K562 (cell line): ENCODE results near the gene VPS13D. TPM values are rescaled to one million over a fixed set of nuclear protein-coding genes. Genes with fewer than 3 reads are reported as not detected.

ENCODE experiments used
- ATF7 ChIP-seq: fragments of 450-650 bp; IDR thresholded peaks from 2 replicates; pipeline ENCODE4 v1.7.1; 2014; ENCODE audit warnings: mild to moderate bottlenecking, moderate library complexity
- BRF1 ChIP-seq: IDR thresholded peaks from 3 replicates; pipeline ENCODE4 v1.6.1; 2011; ENCODE audit warnings: borderline replicate concordance, mild to moderate bottlenecking; ENCODE audit not compliant: insufficient read length; ENCODE audit errors: extremely low read depth
- C11orf30 ChIP-seq: fragments of 450-650 bp; IDR thresholded peaks from 2 replicates; pipeline ENCODE4 v1.6.1; 2016; ENCODE audit warnings: low read depth, mild to moderate bottlenecking
- COPS2 ChIP-seq: fragments of 450-650 bp; conservative IDR thresholded peaks from 2 replicates; pipeline ENCODE4 v1.6.1; 2016; ENCODE audit warnings: mild to moderate bottlenecking, moderate library complexity
- CREBBP ChIP-seq: IDR thresholded peaks from one replicate; pipeline ENCODE4 v1.6.1; 2012; ENCODE audit warnings: low read depth, mild to moderate bottlenecking, control low read depth, inconsistent platforms, low read length
- CXXC5 ChIP-seq: fragments of 250-450 bp; sonication (Bioruptor Pico); IDR thresholded peaks from 2 replicates; pipeline ENCODE4 v1.8.0; 2022; ENCODE audit warnings: inconsistent platforms, mild to moderate bottlenecking, moderate library complexity
- EGR1 ChIP-seq: fragments of 450-650 bp; conservative IDR thresholded peaks from 2 replicates; pipeline ENCODE4 v1.6.1; 2017; ENCODE audit warnings: mild to moderate bottlenecking
- FOS ChIP-seq: IDR thresholded peaks from 3 replicates; pipeline ENCODE4 v1.6.1; 2011; ENCODE audit not compliant: insufficient read length; ENCODE audit errors: extremely low read depth
- GATA2 ChIP-seq: sonication (generic); formaldehyde crosslinking; IDR thresholded peaks from 2 replicates; pipeline ENCODE4 v1.4.0; 2020; ENCODE audit warnings: mild to moderate bottlenecking, missing genetic modification reagents
- GTF2E2 ChIP-seq: fragments of 200-800 bp; sonication (Bioruptor generic); IDR thresholded peaks from 2 replicates; pipeline ENCODE4 v1.6.1; 2016; ENCODE audit warnings: missing genetic modification characterization, missing compliant biosample characterization
- HMG20A ChIP-seq: fragments of 450-650 bp; formaldehyde crosslinking; conservative IDR thresholded peaks from 2 replicates; pipeline ENCODE4 v1.4.0; 2020; ENCODE audit warnings: mild to moderate bottlenecking, mixed read lengths
- NFE2 ChIP-seq: IDR thresholded peaks from 2 replicates; pipeline ENCODE4 v1.6.1; 2014; ENCODE audit warnings: antibody characterized with exemption, low read depth
- PHF8 ChIP-seq: fragments of 200-600 bp; sonication (generic); IDR thresholded peaks from 2 replicates; pipeline ENCODE4 v1.6.1; 2012; ENCODE audit warnings: mixed run types, mild to moderate bottlenecking, inconsistent platforms, low read length, moderate library complexity, borderline replicate concordance
- POLR3A ChIP-seq: IDR thresholded peaks from 2 replicates; pipeline ENCODE4 v1.6.1; 2011; ENCODE audit warnings: borderline replicate concordance, mild to moderate bottlenecking, moderate library complexity; ENCODE audit not compliant: insufficient read length, insufficient read depth; ENCODE audit errors: extremely low read depth
- PTTG1 ChIP-seq: fragments of 450-650 bp; IDR thresholded peaks from 2 replicates; pipeline ENCODE4 v1.6.1; 2016; ENCODE audit warnings: low read depth, mild to moderate bottlenecking, missing genetic modification characterization, missing compliant biosample characterization
- SREBF1 ChIP-seq: fragments of 150-350 bp; IDR thresholded peaks from 2 replicates; pipeline ENCODE4 v1.6.1; 2014; ENCODE audit warnings: antibody characterized with exemption, low read depth, low read length, borderline replicate concordance
- ZBTB17 ChIP-seq: fragments of 450-650 bp; formaldehyde crosslinking; IDR thresholded peaks from 2 replicates; pipeline ENCODE4 v1.4.0; 2020; ENCODE audit warnings: mild to moderate bottlenecking
- ZC3H8 ChIP-seq: fragments of 450-650 bp; IDR thresholded peaks from 2 replicates; pipeline ENCODE4 v1.6.1; 2017
- ZNF561 ChIP-seq: fragments of 450-650 bp; formaldehyde crosslinking; conservative IDR thresholded peaks from 2 replicates; pipeline ENCODE4 v1.4.0; 2020; ENCODE audit warnings: mild to moderate bottlenecking, moderate library complexity
- ZNF79 ChIP-seq: fragments of 250-450 bp; sonication (Bioruptor Pico); IDR thresholded peaks from 2 replicates; pipeline ENCODE4 v1.4.0; 2020; ENCODE audit warnings: low read depth, mild to moderate bottlenecking, moderate library complexity
- ZZZ3 ChIP-seq: fragments of 450-650 bp; IDR thresholded peaks from 2 replicates; pipeline ENCODE4 v1.6.1; 2016; ENCODE audit warnings: antibody characterized with exemption, mild to moderate bottlenecking, moderate library complexity
- polyA plus RNA-seq, 8 experiments: library from polyadenylated mRNA; depleted of rRNA in 4 of 8; stranded (reverse) in 5 of 8; unstranded in 3 of 8; fragments of >200 nt; fragmentation: Nextera tagmentation in 2 of 8; fragmentation: Illumina TruSeq in 1 of 8; extraction: Ambion mirVana in 2 of 8; extraction: Trizol in 1 of 8; gene quantifications; 2 replicates each; pipeline versions ENCODE4 v1.2.1 to v1.2.3, GENCODE V29; 2011 to 2014; ENCODE audit warnings: inconsistent platforms in 1 of 8, missing spikeins in 1 of 8
- total RNA-seq, 7 experiments: library from RNA; depleted of rRNA in 6 of 7; stranded (reverse); fragments of >200 nt in 6 of 7; fragmentation: Illumina TruSeq in 2 of 7; extraction: Trizol in 2 of 7; gene quantifications; 2 replicates each; pipeline versions ENCODE4 v1.2.1 to v1.2.3, GENCODE V29; 2011 to 2021; ENCODE audit warnings: low replicate concordance in 1 of 7
- TF ChIP-seq, protein P1 (sequence below): fragments of 450-650 bp; formaldehyde crosslinking; IDR thresholded peaks from 2 replicates; pipeline ENCODE4 v1.4.0; 2020; ENCODE audit warnings: mild to moderate bottlenecking, mixed read lengths
- TF ChIP-seq, protein P2 (sequence below): fragments of 250-450 bp; sonication (Bioruptor Pico); IDR thresholded peaks from 2 replicates; pipeline ENCODE4 v1.8.0; 2022; ENCODE audit warnings: moderate library complexity, mild to moderate bottlenecking, inconsistent platforms
- TF ChIP-seq, protein P3 (sequence below): fragments of 450-650 bp; IDR thresholded peaks from 2 replicates; pipeline ENCODE4 v1.6.1; 2016; ENCODE audit warnings: borderline replicate concordance
- TF ChIP-seq, protein P4 (sequence below): sonication (generic); formaldehyde crosslinking; IDR thresholded peaks from 2 replicates; pipeline ENCODE4 v1.8.0; 2022; ENCODE audit warnings: mild to moderate bottlenecking, missing genetic modification reagents

The VPS13D gene
- total and polyA plus RNA-seq, 9 of the 15 experiments (the other 6 are each of a cell fraction or from before 2014, with no cell fraction given), result 6.1 to 51.5 (median 38.5) TPM

DNA sequence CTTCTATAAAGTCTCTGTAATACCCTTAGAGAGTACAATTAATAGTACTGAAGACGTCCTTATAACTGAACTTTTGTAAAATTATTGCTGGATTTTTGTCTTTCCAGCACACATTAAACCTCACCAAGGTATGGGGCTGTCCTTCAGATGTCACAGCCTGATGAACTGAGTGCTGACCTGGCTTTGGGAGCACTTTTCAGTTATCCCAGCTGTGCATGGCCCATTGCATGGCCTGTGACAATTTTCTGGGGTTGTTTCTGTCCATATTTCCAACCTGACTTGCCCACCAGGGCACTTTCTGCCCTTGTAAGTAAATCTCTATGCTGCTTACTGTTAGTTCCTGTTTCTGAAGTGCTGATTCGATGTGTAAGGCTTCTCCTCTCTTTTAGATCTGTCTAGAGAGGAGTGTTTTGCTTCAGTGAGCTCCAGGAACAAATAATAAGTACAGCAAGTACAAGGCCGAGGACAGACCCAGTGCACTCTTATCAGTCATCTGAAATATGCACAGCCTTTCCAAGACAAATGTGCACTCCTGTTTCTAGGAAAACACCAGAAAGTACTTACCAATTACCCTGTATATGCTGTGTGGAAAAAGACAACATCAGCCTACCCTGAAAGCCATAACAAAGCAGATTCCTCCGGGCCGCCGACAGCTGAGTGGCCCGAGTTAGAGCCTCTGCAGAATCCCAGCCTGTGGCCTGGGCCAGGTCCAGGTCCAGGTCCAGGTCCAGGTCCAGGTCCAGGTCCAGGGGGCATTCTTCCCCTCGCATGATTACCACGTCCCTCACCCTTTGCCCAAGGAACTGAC lies 266.5 kb downstream of the VPS13D start (continued):
- TF ChIP-seq PHF8 (no peak), SREBF1 (no peak), NFE2 (no peak; the same call in 1 of the 2 replicates), CREBBP (no peak), GTF2E2 (tag) (peak; percentile 59; the same call in 1 of the 2 replicates), ZNF561 (CRISPR knock-in tag) (no peak), FOS (no peak), POLR3A (no peak), BRF1 (no peak), ZBTB17 (no peak), GATA2 (CRISPR knock-in tag) (peak; percentile 65), ZZZ3 (0 out of 2 replicates have a peak, but pooled peaks have one; percentile 26), COPS2 (no peak), C11orf30 (peak; percentile 32; the same call in 1 of the 2 replicates), HMG20A (no peak), ATF7 (no peak), PTTG1 (no peak), EGR1 (no peak), ZNF79 (no peak), CXXC5 (no peak), ZC3H8 (no peak)
- TF ChIP-seq, protein P1, sequence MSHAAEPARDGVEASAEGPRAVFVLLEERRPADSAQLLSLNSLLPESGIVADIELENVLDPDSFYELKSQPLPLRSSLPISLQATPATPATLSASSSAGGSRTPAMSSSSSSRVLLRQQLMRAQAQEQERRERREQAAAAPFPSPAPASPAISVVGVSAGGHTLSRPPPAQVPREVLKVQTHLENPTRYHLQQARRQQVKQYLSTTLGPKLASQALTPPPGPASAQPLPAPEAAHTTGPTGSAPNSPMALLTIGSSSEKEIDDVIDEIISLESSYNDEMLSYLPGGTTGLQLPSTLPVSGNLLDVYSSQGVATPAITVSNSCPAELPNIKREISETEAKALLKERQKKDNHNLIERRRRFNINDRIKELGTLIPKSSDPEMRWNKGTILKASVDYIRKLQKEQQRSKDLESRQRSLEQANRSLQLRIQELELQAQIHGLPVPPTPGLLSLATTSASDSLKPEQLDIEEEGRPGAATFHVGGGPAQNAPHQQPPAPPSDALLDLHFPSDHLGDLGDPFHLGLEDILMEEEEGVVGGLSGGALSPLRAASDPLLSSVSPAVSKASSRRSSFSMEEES, result no peak
- TF ChIP-seq, protein P2, sequence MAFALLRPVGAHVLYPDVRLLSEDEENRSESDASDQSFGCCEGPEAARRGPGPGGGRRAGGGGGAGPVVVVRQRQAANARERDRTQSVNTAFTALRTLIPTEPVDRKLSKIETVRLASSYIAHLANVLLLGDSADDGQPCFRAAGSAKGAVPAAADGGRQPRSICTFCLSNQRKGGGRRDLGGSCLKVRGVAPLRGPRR, result no peak; the same call in 1 of the 2 replicates
- TF ChIP-seq, protein P3, sequence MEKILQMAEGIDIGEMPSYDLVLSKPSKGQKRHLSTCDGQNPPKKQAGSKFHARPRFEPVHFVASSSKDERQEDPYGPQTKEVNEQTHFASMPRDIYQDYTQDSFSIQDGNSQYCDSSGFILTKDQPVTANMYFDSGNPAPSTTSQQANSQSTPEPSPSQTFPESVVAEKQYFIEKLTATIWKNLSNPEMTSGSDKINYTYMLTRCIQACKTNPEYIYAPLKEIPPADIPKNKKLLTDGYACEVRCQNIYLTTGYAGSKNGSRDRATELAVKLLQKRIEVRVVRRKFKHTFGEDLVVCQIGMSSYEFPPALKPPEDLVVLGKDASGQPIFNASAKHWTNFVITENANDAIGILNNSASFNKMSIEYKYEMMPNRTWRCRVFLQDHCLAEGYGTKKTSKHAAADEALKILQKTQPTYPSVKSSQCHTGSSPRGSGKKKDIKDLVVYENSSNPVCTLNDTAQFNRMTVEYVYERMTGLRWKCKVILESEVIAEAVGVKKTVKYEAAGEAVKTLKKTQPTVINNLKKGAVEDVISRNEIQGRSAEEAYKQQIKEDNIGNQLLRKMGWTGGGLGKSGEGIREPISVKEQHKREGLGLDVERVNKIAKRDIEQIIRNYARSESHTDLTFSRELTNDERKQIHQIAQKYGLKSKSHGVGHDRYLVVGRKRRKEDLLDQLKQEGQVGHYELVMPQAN, result no peak
- TF ChIP-seq, protein P4, sequence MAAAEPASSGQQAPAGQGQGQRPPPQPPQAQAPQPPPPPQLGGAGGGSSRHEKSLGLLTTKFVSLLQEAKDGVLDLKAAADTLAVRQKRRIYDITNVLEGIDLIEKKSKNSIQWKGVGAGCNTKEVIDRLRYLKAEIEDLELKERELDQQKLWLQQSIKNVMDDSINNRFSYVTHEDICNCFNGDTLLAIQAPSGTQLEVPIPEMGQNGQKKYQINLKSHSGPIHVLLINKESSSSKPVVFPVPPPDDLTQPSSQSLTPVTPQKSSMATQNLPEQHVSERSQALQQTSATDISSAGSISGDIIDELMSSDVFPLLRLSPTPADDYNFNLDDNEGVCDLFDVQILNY (CRISPR knock-in tag), result no peak
